PC-9 (cell line): Measurements from ENCODE around the gene GALNT10.

Experiments used
- CTCF ChIP-seq: fragments of 200-600 bp; sonication (generic); conservative IDR thresholded peaks from 2 replicates; pipeline ENCODE4 v1.6.1; 2017; ENCODE audit warnings: mixed run types, antibody characterized with exemption, mild to moderate bottlenecking, moderate library complexity
- EZH2 ChIP-seq: fragments of 200-600 bp; sonication (generic); IDR thresholded peaks from 2 replicates; pipeline ENCODE4 v1.8.0; 2017; ENCODE audit warnings: antibody characterized with exemption, low read depth

- TF ChIP-seq CTCF (no peak), EZH2 (no peak)
Measured at GRCh38 chr5:154249826-154250225, 59.3 kb downstream of the GALNT10 start.
